Memory B cell (primary cell): ENCODE data around the gene KRTAP4-2.
"Not testable (repeated sequence)": the region's sequence is repeated elsewhere in the genome, so short reads cannot be mapped to it uniquely, and the experiment has no call there.

ENCODE experiments used
- ATAC-seq: fragments of 150-1000 bp; cut with Tn5 transposase; 2 replicates; pipeline ENCODE4 v1.10.0; 2021; ENCODE audit warnings: low read depth, mild to moderate bottlenecking, moderate library complexity
- DNase-seq, 2 donors: peaks; one replicate each; pipeline ENCODE4 v3.0.0; 2022; ENCODE audit warnings: low spot score in 2 of 2
- H3K27ac Mint-ChIP-seq: one replicate; pipeline ENCODE4 v1.8.0; 2022; ENCODE audit warnings: mild to moderate bottlenecking, moderate library complexity, mixed read lengths
- H3K27me3 Mint-ChIP-seq: one replicate; pipeline ENCODE4 v1.8.0; 2022; ENCODE audit warnings: mixed read lengths
- H3K36me3 Mint-ChIP-seq: one replicate; pipeline ENCODE4 v1.8.0; 2022; ENCODE audit warnings: mild to moderate bottlenecking, mixed read lengths
- H3K4me1 Mint-ChIP-seq: one replicate; pipeline ENCODE4 v1.8.0; 2022; ENCODE audit warnings: mixed read lengths
- H3K4me3 Mint-ChIP-seq: one replicate; pipeline ENCODE4 v1.8.0; 2022; ENCODE audit warnings: mild to moderate bottlenecking, moderate library complexity, mixed read lengths
- H3K9me3 Mint-ChIP-seq: one replicate; pipeline ENCODE4 v1.8.0; 2022; ENCODE audit warnings: mixed read lengths

The KRTAP4-2 gene

DNA sequence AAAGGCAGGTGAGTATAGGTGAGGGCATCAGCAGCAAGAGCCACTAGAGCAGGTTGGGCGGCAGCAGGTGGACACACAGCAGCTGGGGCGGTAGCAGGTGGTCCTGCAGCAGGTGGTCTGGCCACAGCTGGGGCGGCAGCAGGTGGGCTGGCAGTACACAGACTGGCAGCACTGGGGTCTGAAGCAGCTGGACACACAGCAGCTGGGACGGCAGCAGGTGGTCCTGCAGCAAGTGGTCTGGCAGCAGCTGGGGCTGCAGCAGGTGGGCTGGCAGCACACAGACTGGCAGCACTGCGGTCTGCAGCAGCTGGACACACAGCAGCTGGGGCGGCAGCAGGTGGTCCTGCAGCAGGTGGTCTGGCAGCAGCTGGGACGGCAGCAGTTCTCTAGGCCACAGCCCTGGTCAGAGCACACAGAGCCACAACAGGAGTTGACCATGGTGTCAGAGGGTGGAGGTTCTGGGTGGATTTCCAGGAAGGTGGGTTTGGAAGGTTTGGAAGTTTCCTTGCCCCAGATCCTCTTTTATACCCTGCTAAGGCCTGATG lies at the start of gene KRTAP4-2:
Gene KRTAP4-2, minus strand, starts transcription at position 495 of the 545 bp plus-strand sequence. Its CDS starts 57 bp downstream, at position 438.
- Mint-ChIP-seq H3K27ac (no peak within 1 kb of the TSS), H3K9me3 (no peaks in the 10 kb centered on the region), H3K4me3 (no peak within 1 kb of the TSS), H3K36me3 (no peaks in the 10 kb centered on the region), H3K4me1 (peaks cover 30% of the 10 kb centered on the region), H3K27me3 (no peaks in the 10 kb centered on the region)
- DNase-seq: no peak
- ATAC-seq: no peak

DNA sequence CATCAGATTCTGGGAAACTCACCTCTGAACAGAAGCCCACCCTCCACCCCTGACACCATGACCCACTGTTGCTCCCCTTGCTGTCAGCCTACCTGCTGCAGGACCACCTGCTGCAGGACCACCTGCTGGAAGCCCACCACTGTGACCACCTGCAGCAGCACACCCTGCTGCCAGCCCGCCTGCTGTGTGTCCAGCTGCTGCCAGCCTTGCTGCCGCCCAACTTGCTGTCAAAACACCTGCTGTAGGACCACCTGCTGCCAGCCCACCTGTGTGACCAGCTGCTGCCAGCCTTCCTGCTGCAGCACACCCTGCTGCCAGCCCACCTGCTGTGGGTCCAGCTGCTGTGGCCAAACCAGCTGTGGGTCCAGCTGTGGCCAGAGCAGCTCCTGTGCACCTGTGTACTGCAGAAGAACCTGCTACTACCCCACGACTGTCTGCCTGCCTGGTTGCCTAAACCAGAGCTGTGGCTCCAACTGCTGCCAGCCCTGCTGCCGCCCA lies 48.6 kb upstream of the KRTAP4-2 start, which contains the start of gene KRTAP9-2:
Gene KRTAP9-2, plus strand, starts transcription at position 51 of the 498 bp plus-strand sequence. Its CDS starts 7 bp downstream, at position 58.
- not testable (repeated sequence) for H3K36me3 Mint-ChIP-seq, H3K4me1 Mint-ChIP-seq, DNase-seq, H3K9me3 Mint-ChIP-seq, H3K27ac Mint-ChIP-seq, H3K4me3 Mint-ChIP-seq, H3K27me3 Mint-ChIP-seq, ATAC-seq

DNA sequence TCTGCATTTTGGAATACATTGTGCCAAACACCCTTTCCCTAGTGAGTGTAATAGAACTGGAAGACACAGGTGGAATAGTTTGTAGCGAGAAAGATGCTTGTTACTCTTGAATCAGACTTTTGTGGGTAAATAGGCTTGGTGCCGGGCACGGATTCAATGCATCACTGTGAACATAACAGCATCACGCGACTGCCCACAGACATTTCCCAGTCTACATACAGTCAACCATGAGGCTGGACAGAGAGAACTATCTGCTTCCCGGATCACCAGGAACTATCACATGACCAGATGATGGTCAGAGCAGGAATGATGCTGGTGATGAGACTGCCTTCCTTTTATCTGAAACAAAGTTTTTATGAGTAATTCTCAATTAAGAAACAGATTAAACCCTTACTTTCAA lies 48.0 kb upstream of the KRTAP4-2 start:
- Mint-ChIP-seq H3K4me1 (peaks cover 3% of the 10 kb centered on the region), H3K27me3 (peaks cover 9% of the 10 kb centered on the region), H3K27ac (no peak overlapping the region)

DNA sequence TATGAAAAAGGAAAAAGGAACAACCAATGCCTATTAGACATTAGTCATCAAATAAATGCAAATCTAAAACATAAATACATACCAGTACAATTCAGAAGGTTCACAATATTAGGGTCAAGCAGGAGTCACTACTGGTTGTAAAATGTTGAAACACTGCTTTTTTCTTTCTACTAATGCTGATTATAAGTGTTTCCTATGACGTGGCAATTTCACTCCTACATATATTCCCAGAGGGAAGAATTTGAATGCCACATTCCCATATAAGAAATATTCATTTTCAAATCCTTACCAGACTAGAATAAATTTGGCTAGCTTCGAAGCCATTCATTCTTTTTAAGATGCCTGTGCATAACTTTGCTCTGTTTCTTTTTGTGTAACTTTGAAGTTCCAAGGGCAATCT lies 45.8 kb upstream of the KRTAP4-2 start:
- Mint-ChIP-seq H3K36me3 (no peaks in the 10 kb centered on the region), H3K27ac (no peak overlapping the region), H3K4me3 (no peak overlapping the region), H3K27me3 (peaks cover 9% of the 10 kb centered on the region), H3K4me1 (no peaks in the 10 kb centered on the region), H3K9me3 (peaks cover 5% of the 10 kb centered on the region)
- no peak for ATAC-seq
- no peak for DNase-seq

More for the DNA sequence above, 48.0 kb upstream of the KRTAP4-2 start:
- ATAC-seq: no peak
- peaks cover 2% of the 10 kb centered on the region for H3K36me3 Mint-ChIP-seq
- H3K4me3 Mint-ChIP-seq: no peak overlapping the region
- peaks cover 2% of the 10 kb centered on the region for H3K9me3 Mint-ChIP-seq
- no peak for DNase-seq

DNA sequence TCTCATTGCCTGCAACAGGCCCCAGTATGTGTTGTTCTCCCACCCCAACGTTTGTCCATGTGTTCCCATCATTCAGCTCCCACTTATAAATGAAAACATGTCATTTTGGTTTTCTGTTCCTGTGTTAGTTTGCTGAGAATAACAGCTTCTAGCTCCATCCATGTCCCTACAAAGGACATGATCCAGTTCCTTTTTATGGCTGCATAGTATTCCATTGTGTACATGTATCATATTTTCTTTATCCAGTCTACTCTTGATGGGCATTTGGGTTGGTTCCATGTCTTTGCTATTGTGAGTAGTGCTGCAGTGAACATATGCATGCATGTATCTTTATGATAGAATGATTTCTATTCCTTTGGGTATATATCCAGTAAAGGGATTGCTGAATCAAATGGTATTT lies 37.7 kb upstream of the KRTAP4-2 start:
- no peak for ATAC-seq
- H3K4me3 Mint-ChIP-seq: no peak overlapping the region

DNA sequence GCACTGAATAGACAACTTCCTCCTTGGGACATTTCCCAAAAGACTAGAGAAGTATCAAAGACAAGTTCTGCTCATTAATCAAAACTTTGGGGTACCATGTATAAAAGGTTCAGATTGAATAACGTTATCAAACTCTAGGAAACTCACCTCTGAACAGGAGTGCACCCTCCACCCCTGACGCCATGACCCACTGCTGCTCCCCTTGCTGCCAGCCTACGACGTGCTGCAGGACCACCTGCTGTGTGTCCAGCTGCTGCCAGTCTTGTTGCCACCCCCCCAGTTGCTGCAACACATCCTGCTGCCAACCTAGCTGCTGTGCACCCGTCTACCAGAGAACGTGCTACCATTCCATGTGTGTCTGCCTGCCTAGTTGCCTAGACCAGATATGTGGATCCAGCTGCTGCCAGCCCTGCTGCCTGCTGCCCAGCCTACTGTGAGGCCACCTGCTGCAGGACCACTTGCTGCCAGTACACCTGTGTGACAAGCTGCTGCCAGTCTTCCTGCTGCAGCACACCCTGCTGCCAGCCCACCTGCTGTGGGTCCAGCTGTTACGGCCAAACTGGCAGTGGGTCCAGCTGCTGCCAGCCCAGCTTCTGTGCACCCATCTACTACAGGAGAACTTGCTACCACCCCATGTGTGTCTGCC lies 34.6 kb upstream of the KRTAP4-2 start:
- no peaks in the 10 kb centered on the region for H3K36me3 Mint-ChIP-seq
- no peak overlapping the region for H3K27ac Mint-ChIP-seq
- no peaks in the 10 kb centered on the region for H3K4me1 Mint-ChIP-seq
- H3K4me3 Mint-ChIP-seq: no peak overlapping the region
- H3K9me3 Mint-ChIP-seq: peaks cover 1% of the 10 kb centered on the region
- ATAC-seq: no peak
- no peak for DNase-seq
- H3K27me3 Mint-ChIP-seq: peaks cover 24% of the 10 kb centered on the region

More for the DNA sequence above, 37.7 kb upstream of the KRTAP4-2 start:
- Mint-ChIP-seq H3K27ac (no peak overlapping the region), H3K36me3 (peaks cover 1% of the 10 kb centered on the region), H3K4me1 (no peaks in the 10 kb centered on the region), H3K27me3 (peaks cover 17% of the 10 kb centered on the region), H3K9me3 (peaks cover 5% of the 10 kb centered on the region)
- DNase-seq: no peak

DNA sequence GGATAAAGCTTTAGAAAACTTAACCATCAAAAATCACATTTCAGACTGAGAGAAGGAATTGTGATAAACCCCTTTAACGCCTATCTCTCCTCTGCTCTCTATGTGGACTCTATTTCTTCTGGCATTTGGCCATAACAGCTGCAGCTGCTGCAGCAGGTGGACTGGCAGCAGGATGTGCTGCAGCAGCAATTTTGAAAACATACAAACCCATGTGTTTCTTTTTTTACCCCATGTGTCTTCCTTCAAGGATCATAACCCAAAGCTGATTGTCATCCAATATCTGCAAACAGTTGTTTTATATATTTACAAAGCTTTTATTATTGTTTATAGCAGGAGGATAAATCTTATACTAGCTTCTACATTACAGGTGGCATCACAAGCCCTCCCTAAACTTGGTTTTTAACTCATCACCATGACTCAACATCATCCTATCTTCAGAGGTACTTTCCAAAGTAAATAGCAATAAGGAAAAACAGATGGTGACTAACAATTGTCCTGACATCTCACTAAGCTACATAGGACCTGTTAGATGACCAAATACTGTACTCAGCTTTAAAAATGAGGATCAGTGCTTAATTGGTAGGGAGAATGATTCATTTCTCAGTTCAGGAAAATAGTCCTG lies 33.9 kb upstream of the KRTAP4-2 start:
- no peak for ATAC-seq
- H3K27ac Mint-ChIP-seq: no peak overlapping the region
- DNase-seq: no peak
- H3K36me3 Mint-ChIP-seq: no peaks in the 10 kb centered on the region
- H3K4me3 Mint-ChIP-seq: no peak overlapping the region
- H3K4me1 Mint-ChIP-seq: no peaks in the 10 kb centered on the region
- H3K9me3 Mint-ChIP-seq: peaks cover 1% of the 10 kb centered on the region
- H3K27me3 Mint-ChIP-seq: peaks cover 22% of the 10 kb centered on the region

DNA sequence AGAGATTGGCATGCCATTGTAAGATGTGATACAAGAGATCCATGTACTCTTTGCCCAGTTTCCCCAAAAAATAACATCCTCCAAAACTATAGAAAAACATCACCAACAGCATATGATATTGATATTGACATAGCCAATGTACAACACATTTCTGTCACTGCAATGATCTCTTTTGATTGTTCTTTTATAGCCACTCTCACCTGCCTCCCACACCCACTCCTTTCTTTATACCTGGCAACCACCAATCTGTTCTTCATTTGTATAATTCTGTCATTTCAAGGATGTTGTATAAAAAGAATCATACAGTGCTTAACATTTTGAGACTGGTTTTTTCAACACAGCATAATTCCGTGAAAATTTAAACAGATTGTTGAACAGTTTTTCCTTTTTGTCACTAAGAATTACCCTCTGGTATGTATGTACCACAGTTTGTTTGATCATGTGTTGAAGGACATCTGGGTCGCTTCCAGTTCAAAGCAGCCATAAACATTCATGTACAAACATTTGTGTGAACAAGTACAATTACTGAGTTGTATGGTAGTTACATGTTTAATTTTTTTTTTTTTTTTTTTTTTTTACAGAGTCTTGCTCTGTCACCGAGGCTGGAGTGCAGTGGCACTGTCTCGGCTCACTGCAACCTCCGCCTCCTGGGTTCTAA lies 21.5 kb upstream of the KRTAP4-2 start:
- Mint-ChIP-seq H3K36me3 (no peaks in the 10 kb centered on the region), H3K4me1 (no peaks in the 10 kb centered on the region)
- no peak for ATAC-seq

DNA sequence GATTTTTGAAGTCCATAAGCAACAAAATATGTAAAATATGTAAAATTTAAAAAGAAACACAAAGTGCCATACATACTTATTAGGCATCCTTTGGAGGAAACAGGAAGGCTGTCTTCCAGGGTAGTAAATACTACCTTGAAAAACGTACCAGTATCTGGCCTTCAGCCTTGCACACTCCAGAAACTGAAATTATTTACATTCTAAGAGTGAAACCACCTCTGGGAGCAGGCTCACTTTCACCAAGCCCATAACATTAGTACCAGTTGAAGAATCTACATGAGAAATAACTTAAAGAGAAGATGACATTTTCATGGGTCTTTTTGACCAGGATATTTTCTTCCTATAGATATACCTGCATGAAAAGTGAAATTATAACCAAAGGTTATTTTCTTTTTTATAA lies 18.0 kb upstream of the KRTAP4-2 start:
- H3K9me3 Mint-ChIP-seq: peaks cover 5% of the 10 kb centered on the region

More for the DNA sequence above, 21.5 kb upstream of the KRTAP4-2 start:
- Mint-ChIP-seq H3K9me3 (peaks cover 5% of the 10 kb centered on the region), H3K27me3 (no peaks in the 10 kb centered on the region), H3K27ac (no peak overlapping the region), H3K4me3 (no peak overlapping the region)
- no peak for DNase-seq

DNA sequence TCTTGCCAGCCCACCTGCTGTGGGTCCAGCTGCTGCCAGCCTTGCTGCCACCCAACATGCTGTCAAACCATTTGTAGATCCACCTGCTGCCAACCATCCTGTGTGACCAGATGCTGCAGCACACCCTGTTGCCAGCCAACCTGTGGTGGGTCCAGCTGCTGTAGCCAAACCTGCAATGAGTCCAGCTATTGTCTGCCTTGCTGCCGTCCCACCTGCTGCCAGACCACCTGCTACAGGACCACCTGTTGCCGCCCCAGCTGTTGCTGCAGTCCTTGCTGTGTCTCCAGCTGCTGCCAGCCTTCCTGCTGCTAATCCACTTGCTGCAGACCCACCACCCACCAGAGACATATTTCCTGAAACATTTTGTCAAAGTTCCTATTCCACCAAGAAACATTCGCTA lies 12.3 kb upstream of the KRTAP4-2 start:
- Mint-ChIP-seq H3K36me3 (no peaks in the 10 kb centered on the region), H3K9me3 (no peaks in the 10 kb centered on the region), H3K27ac (no peak overlapping the region), H3K4me1 (no peaks in the 10 kb centered on the region), H3K27me3 (peaks cover 31% of the 10 kb centered on the region), H3K4me3 (no peak overlapping the region)
- ATAC-seq (no peak), DNase-seq (no peak)

More for the DNA sequence above, 18.0 kb upstream of the KRTAP4-2 start:
- Mint-ChIP-seq H3K27me3 (peaks cover 7% of the 10 kb centered on the region), H3K36me3 (no peaks in the 10 kb centered on the region), H3K4me3 (no peak overlapping the region), H3K27ac (no peak overlapping the region), H3K4me1 (no peaks in the 10 kb centered on the region)
- no peak for ATAC-seq
- DNase-seq: no peak

DNA sequence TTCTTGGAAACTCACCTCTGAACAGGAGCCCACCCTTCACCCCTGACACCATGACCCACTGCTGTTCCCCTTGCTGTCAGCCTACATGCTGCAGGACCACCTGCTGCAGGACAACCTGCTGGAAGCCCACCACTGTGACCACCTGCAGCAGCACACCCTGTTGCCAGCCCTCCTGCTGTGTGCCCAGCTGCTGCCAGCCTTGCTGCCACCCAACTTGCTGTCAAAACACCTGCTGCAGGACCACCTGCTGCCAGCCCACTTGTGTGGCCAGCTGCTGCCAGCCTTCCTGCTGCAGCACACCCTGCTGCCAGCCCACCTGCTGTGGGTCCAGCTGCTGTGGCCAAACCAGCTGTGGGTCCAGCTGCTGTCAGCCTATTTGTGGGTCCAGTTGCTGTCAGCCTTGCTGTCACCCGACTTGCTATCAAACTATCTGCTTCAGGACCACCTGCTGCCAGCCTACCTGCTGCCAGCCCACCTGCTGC lies 11.9 kb upstream of the KRTAP4-2 start, which contains the start of gene KRTAP9-1:
Gene KRTAP9-1, plus strand, starts transcription at position 51 of the 482 bp plus-strand sequence. Its CDS starts 0 bp downstream, at position 51.
- not testable (repeated sequence) for DNase-seq, H3K4me1 Mint-ChIP-seq, H3K27ac Mint-ChIP-seq, H3K4me3 Mint-ChIP-seq, ATAC-seq, H3K36me3 Mint-ChIP-seq, H3K9me3 Mint-ChIP-seq
- H3K27me3 Mint-ChIP-seq: peaks cover 33% of the 10 kb centered on the region

DNA sequence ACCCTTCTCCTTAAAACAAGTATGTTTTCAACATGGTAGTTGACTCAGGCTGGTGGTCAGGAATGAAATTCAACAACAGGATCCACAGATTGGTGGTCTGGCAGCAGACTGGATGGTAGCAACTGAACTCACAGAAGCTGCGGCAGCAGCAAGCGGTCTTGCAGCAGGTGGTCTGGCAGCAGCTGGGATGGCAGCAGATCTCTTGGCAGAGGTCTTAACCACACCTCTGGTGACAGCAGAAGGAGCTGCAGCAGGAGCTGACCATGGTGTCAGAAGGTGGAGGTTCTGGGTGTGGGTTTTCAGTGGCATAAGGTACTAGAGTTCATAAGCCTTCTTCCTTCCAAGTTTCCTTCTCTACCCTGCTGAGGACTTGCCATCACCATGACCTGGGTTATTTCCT lies 8.9 kb upstream of the KRTAP4-2 start:
- DNase-seq (no peak), ATAC-seq (no peak)
- Mint-ChIP-seq H3K36me3 (no peaks in the 10 kb centered on the region), H3K9me3 (peaks cover 1% of the 10 kb centered on the region), H3K27ac (no peak overlapping the region), H3K4me3 (no peak overlapping the region), H3K27me3 (peaks cover 36% of the 10 kb centered on the region), H3K4me1 (no peaks in the 10 kb centered on the region)

DNA sequence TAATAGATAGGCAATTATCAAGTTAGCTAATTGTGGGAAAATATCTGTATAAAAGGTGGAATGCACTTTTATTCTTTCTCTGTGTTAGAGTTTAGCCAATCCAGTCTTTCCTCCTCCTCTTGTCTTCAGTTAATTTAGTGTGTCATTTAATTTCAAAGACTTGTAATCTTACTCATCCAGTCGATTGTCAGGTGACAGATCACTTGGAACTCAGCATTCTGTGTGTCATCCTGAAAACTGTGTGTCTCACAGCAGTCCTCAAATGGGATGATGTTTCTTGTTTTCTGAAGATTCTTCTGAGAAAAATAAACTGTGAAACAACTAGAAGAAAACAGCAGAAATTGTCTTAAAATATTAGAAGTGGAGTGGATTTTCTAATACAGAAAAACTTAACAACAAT lies 7.0 kb upstream of the KRTAP4-2 start:
- Mint-ChIP-seq H3K27ac (no peak overlapping the region), H3K27me3 (peaks cover 24% of the 10 kb centered on the region), H3K4me1 (no peaks in the 10 kb centered on the region), H3K4me3 (no peak overlapping the region), H3K9me3 (peaks cover 1% of the 10 kb centered on the region), H3K36me3 (no peaks in the 10 kb centered on the region)
- DNase-seq (no peak), ATAC-seq (no peak)

DNA sequence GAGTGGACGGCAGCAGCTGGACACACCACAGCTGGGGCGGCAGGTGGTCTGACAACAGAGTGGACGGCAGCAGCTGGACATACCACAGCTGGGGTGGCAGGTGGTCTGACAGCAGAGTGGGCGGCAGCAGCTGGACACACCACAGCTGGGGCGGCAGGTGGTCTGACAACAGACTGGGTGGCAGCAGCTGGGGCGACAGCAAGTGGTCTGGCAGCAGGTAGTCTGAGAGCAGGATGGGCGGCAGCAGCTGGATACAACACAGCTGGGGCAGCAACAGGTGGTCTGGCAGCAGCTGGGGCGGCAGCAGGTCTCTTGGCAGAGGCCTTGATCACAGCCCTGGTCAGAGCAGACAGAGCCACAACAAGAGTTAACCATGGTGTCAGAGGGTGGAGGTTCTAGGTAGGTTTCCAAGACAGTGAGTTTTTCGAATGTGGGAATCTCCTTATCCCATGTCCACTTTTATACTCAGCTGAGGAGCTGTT lies 6.5 kb upstream of the KRTAP4-2 start, which contains the start of gene KRTAP4-1:
Gene KRTAP4-1, minus strand, starts transcription at position 432 of the 482 bp plus-strand sequence. Its CDS starts 57 bp downstream, at position 375.
- H3K27me3 Mint-ChIP-seq: peaks cover 21% of the 10 kb centered on the region
- no peaks in the 10 kb centered on the region for H3K36me3 Mint-ChIP-seq
- H3K9me3 Mint-ChIP-seq: peaks cover 1% of the 10 kb centered on the region
- ATAC-seq (no peak), DNase-seq (no peak)
- H3K4me3 Mint-ChIP-seq: no peak within 1 kb of the TSS
- no peaks in the 10 kb centered on the region for H3K4me1 Mint-ChIP-seq
- H3K27ac Mint-ChIP-seq: no peak within 1 kb of the TSS
